Stimulated activated CD4-positive, alpha-beta T cell treated with anti-CD3 and anti-CD28 coated beads, Interleukin-1b, Interleukin-23, amount 100 ng/mL, for 4 hours (primary cell): Measurements from ENCODE around the gene NDFIP2.
"Not testable (repeated sequence)": the region's sequence is repeated elsewhere in the genome, so short reads cannot be mapped to it uniquely, and the experiment has no call there.

Source experiments
- DNase-seq, 2 donors: peaks; one replicate each; pipeline ENCODE4 v3.0.0-alpha.2; 2020; ENCODE audit warnings: low read depth in 2 of 2

Gene NDFIP2

GRCh38 chr13:79534596-79534995 lies 53.6 kb downstream of the NDFIP2 start:
- DNase-seq, result no peak

DNA sequence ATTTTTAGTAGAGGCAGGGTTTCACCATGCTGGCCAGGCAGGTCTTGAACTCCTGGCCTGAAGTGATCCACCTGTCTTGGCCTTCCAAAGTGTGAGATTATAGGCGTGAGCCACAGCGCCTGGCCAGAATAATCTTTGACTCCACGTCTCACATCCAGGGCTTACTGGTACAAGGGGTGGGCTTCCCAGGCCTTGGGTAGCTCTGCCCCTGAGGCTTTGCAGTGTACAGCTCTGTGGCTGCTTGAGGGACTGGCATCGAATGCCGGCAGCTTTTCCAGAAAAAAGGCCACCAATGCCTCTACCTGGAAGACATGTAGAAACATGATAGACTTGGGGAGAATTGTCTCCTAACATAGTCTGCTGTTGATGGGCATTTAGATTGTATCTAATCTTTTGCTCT lies 57.8 kb downstream of the NDFIP2 start:
- DNase-seq, result no peak

DNA sequence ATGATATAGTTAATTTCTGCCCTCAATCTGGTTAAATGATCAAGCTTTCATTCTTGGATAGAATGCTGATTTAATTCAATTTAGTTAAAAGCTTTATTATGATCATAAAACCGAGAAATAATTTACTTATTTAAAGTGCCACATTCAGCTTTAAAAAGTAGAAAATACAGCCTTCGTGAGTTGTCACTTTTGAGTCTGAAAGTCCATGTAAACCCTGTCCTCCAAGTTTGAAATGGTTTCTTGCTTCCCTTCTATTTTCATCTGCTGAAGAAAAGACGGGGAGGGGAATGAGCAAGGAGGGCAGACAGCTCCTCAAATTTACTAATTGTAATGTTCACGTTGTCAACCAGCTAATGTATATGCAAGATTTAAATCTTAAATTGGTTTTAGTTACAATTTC lies 59.5 kb downstream of the NDFIP2 start:
- DNase-seq, result no peak

GRCh38 chr13:79541426-79542049 lies 60.6 kb downstream of the NDFIP2 start:
- peak in 1 of 2 donors; percentile 22 for DNase-seq

DNA sequence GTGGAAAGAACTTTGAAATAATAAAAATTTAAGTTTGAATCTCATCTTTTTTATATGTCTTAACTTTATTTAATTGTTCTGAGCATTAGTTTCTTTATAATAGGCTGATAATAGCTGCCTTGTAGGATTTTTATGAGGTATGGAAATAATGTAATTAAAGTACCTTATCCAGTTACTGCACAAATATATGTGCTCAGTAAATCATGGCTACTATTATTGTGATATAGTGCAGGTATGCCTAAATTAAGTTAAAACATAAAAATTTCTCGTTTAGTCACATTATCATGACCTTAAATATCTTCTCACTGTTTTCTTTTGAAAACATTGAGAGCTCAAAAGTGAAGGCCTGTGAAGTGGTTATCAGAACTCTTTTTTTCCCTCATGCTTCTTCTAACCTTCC lies 62.9 kb downstream of the NDFIP2 start:
- no peak for DNase-seq

DNA sequence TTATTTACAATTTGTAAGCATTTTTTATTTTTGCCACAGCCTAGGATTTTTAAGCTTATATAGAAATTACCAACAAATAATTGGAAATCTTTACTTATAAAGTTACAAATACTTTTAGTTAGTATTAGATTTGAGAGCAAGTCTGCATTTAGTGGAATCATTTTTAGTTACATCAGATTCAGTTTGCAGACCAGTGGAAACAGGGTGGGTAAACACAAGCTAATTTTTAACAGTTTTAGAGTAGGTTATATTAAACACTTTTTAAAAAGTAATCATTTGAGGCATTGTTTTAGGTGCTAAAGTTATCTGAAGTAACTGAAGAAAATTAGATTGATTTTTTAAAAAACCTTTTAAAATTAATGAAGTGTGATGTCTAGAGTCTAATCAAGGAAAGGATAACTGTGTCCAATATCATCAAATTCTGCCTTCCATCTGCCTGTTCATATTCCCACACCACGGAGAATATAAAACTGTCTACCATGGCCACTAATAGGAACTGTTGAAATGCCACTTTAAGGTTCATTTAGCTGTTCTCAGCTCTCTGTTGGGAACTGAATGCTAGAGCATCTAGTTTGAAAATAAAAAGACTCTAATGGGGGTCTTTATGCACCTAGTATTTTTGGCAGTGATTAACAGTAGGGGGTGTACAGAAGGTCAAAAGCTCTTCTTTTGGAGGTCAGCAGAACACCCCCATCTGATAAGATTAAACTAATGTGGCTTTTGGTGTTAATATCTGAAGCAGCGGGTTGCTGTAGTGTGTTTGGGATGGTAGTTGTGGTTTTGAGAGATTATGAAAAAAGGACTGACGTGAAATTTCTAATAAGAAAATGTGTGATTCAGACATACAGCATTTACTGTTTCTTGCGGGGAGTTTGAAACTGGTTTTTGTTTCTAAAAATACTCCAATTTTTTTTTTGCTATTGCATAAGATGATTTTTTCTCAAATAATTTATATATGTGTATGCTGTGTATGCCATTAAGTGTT lies 66.5 kb downstream of the NDFIP2 start:
- no peak for DNase-seq

GRCh38 chr13:79548902-79549301 lies 67.9 kb downstream of the NDFIP2 start:
- DNase-seq, result no peak

DNA sequence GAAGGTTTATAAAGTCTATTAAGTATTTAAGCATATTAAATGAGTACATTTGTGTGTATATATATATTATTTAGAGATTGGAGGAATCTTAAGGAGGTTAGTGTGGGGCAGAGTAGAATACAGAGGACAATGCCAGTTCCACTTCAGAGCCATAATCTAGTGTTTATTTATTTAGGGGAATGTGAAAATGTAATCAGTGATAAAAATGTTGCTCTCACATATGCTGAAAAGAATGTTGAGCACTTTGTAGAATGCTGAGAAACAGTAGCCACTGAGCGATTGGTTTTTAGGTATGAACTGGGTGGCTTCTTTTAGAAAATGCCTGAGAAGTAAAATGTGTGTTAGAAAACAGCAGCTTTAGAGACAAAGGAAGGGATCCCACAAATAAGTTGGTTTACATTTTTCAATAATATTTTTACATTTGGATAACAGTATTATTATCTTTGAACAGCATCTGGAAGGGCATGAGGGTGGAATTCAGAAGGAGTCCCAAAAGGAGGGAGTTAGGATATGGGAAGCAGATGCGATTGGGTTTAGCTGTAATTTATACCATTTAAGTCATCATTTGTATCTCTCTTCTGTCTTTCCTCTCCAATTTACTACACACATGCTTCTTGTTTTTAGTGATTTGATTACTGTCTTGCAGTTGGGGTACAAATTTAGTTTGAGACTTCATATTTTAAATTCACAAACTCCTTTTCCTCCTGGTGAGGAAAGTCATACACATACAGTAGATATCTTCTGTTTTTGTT lies 68.6 kb downstream of the NDFIP2 start:
- DNase-seq, result no peak

DNA sequence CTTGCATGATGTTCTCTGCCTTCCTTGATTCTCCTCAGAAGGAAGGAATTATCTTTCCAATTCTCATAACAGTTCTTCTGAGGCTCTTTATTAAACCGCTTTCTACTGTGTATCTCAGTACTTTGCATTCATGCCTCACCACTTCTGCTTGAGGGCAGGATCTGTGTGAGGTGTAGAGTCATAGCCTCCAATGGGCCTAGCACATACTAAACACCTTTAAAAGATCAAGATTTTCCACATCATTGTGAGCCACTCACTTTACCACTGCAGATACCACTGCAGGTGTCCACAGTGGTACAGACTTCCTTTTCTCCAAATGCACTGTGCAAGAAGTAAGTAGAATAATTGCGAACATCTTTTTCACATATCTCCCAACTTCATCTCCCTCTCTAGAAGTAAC lies 76.7 kb downstream of the NDFIP2 start:
- no peak for DNase-seq

DNA sequence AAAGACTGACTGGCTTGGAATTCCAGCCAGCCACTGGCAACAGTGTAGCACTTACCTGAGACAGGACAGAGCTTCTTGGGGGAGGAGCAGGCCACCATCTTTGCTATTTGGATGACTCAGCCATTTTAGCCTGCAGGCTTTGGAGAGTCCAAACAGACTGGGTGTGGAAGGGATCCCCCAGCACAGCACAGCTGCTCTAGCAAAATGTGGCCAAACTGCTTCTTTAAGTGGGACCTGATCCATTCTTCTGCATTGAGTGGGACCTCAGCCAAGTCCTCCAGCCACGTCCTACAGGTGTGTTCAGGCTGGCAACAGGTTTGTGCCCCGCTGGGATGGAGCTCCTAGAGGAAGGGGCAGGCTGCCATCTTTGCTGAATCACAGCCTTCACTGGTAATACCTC lies 80.0 kb downstream of the NDFIP2 start:
- no peak for DNase-seq

- no peak for DNase-seq
Measured at GRCh38 chr13:79562557-79562956, 81.6 kb downstream of the NDFIP2 start.

DNA sequence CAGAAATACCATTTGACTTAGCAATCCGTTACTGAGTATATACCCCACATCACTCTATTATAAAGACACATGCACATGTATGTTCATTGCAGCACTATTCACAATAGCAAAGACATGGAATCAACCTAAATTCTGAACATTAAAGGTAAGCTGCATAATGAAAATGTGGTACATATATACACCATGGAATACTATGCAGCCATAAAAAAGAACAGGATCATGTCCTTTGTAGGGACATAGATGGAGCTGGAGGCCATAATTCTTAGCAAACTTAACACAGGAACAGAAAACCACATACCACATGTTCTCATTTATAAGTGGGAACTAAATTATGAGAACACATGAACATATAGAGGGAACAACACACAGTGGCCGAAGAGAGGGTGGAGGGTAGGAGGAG lies 85.2 kb downstream of the NDFIP2 start:
- DNase-seq, result no peak

DNA sequence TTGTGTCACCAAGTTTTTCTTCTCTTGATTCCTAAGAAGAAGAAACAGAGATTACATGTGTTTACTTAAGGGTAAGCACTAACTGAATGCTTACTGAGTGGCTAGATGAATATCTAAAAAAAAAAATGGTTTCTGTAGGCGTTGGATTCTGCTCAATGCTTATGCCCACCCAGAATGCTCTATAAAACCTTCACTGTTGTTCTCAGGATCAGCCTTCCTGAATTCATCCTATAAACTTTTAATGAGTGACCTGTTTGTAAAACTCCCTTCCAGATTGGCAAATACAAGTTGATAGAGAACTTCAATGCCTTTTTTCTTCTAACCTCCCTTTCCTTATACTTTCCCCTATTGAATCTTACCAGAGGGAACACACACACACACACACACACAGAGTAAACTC lies 90.2 kb downstream of the NDFIP2 start:
- no peak for DNase-seq

GRCh38 chr13:79573892-79574291 lies 92.9 kb downstream of the NDFIP2 start:
- DNase-seq, result not testable (repeated sequence)

- no peak for DNase-seq
Measured at GRCh38 chr13:79581870-79582315, 100.9 kb downstream of the NDFIP2 start.

DNA sequence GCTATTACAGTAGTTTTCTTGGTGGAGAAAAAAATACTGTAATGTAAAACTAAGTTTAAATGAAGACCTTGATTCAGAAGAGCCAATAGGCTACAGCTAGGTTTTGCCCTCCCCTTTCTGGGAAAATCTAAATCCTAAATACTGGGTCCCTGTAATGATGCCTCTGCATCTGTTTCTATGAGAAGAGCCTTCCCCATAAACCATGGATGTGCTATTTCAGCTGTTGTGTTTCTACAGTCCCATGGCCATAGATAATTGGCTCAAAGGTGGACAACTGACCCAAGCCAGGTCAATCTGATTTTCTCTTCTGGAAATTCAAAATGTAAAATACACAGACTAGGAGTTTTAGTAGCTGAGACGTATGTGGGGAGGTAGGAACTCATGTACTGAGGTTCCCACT lies 101.9 kb downstream of the NDFIP2 start:
- no peak for DNase-seq

DNA sequence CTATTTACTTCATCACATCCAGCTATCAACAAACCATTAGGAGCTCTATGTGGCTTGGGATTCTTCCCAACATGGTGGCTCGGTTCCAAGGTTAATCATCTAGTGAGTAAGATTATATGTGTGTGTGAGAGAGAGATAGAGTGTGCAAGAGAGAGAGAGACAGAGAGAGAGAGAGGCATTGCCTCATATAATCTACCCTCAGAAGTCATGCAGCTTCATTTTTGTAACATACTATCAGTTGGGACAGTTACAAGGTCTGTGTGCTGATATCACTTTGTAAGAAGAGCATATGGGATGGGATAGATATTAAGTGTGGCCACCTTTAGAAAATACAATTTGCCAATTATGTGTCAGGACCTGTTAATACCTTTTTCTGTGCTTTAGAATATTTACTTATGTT lies 104.1 kb downstream of the NDFIP2 start:
- no peak for DNase-seq

GRCh38 chr13:79589603-79590393 lies 108.8 kb downstream of the NDFIP2 start:
- no peak for DNase-seq

- no peak for DNase-seq
Measured at GRCh38 chr13:79590394-79590676, 109.4 kb downstream of the NDFIP2 start.

GRCh38 chr13:79591493-79591892 lies 110.5 kb downstream of the NDFIP2 start:
- no peak for DNase-seq

DNA sequence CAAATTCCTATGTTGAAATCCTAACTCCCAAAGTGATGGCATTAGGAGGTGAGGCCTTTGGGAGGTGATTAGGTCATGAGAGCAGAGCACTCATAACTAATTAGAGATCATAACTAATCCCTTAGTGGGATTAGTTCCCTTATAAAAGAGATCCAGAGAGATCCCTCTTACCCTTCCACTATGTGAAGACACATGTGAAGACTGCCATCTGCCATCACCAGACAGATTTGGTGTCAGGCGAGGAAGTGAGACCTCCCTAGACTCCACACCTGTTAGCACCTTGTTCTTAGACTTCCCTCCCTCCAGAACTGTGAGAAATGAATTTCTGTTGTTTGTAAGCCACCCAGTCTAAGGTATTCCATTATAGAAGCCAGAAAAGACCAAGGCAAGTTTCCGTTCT lies 112.2 kb downstream of the NDFIP2 start:
- no peak for DNase-seq
